Colonic mucosa (tissue), 4 donors: ENCODE measurements around the gene DNASE1L1. TPM values are rescaled to one million over a fixed set of nuclear protein-coding genes. Genes with fewer than 3 reads are reported as not detected.

Experiments
- DNase-seq: peaks from one replicate; pipeline ENCODE4 v3.0.0-alpha.2; 2020
- H3K27ac ChIP-seq: fragments of 200-600 bp; one replicate; pipeline ENCODE4 v1.8.0; 2021
- H3K27me3 ChIP-seq: fragments of 200-600 bp; one replicate; pipeline ENCODE4 v1.8.0; 2021
- H3K36me3 ChIP-seq: fragments of 200-600 bp; one replicate; pipeline ENCODE4 v1.8.0; 2021
- H3K4me1 ChIP-seq: fragments of 200-600 bp; one replicate; pipeline ENCODE4 v1.8.0; 2021; ENCODE audit warnings: mild to moderate bottlenecking
- H3K4me3 ChIP-seq: fragments of 200-600 bp; one replicate; pipeline ENCODE4 v1.8.0; 2021
- H3K9ac ChIP-seq, 2 donors: one replicate each; pipeline ENCODE4 v1.7.0; 2013; ENCODE audit warnings: control low read depth in 2 of 2, low read depth in 2 of 2, low read length in 2 of 2
- H3K9me3 ChIP-seq: fragments of 200-600 bp; one replicate; pipeline ENCODE4 v1.8.0; 2021
- CTCF ChIP-seq: fragments of 200-600 bp; IDR thresholded peaks from one replicate; pipeline ENCODE4 v1.8.0; 2022; ENCODE audit warnings: antibody characterized with exemption, mild to moderate bottlenecking
- intact Hi-C: fragments of 100-400 bp; cut with DNase I; formaldehyde crosslinking; loops from one replicate; pipeline ENCODE4 v1.14.1; 2022
- total RNA-seq, 2 donors: library from RNA; stranded (reverse); fragmentation: NEBNext Ultra II Directional in 1 of 2; extraction: Animal tissue kit (Norgen Biotek cat#: 25700) in 1 of 2; gene quantifications; one replicate each; pipeline ENCODE4 v1.2.1, GENCODE V29; 2021
- donor health status: healthy.
- donor health status: DM: no; HTN: no; CAD: no.
- donor health status: DM: no; HTN: no; CAD: no.

Gene DNASE1L1
- total RNA-seq = 10 to 100 TPM; 19.1 to 29.2 TPM

DNA sequence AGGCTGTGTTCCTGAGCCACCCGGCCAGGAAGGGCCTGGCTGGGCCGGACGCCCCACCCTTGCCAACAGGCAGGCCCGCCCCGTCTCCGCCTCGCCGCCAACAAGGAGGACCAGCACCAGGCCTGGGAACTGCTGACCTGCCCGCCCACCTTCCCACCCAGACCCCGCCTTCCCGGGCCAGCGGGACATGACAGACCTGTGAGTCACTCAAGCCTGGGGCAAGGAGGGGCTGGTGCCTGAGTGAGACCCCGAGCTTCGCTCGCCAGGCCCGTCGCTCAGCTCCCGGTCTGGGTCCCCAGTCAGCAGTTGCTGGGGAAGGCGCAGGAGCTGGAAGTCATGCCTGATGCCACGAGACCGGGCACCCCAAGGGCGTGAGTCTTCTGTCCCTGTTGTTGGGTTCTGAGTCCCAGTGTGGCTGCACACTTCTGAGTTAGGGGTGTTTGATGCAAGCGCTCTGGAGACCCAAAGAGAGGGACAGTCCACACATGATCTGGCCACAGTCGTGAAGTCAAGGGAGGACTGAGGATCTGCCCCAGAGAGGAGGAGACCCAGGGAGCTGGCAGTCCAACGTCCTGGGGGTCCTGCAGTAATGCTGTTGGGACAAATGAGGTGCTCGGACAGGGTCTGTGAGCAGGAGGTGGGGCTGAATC is at the start of gene DNASE1L1:
Gene DNASE1L1 (minus strand): TSS at position 33 of the 650 bp plus-strand sequence. CDS start 3,686 bp downstream, outside the sequence.
- Histone ChIP-seq H3K9me3 (no peaks in the 10 kb centered on the region), H3K36me3 (no peaks in the 10 kb centered on the region), H3K4me1 (no peaks in the 10 kb centered on the region), H3K4me3 (peak within 1 kb of the TSS; percentile 16), H3K27me3 (no peaks in the 10 kb centered on the region), H3K9ac (peak within 1 kb of the TSS; percentile 30 to 72), H3K27ac (peak within 1 kb of the TSS; percentile 71)
- TF ChIP-seq CTCF = no peak
- intact Hi-C loops = no loop called here
- DNase-seq = peak; percentile 91

GRCh38 chrX:154458116-154458953 is 49.3 kb upstream of the DNASE1L1 start, which contains the start of gene PLXNA3:
TSS of gene PLXNA3 (plus strand) at chrX:154458281. CDS start at chrX:154460184, 1,903 bp downstream.
- Histone ChIP-seq H3K4me3 (peak within 1 kb of the TSS; percentile 66), H3K9ac (peak within 1 kb of the TSS; percentile 60 to 79), H3K27ac (peak within 1 kb of the TSS; percentile 55), H3K36me3 (no peaks in the 10 kb centered on the region), H3K9me3 (no peaks in the 10 kb centered on the region), H3K4me1 (no peaks in the 10 kb centered on the region), H3K27me3 (peaks cover 6% of the 10 kb centered on the region)
- no peak for TF ChIP-seq CTCF
- intact Hi-C loops = no loop called here
- DNase-seq = no peak

DNA sequence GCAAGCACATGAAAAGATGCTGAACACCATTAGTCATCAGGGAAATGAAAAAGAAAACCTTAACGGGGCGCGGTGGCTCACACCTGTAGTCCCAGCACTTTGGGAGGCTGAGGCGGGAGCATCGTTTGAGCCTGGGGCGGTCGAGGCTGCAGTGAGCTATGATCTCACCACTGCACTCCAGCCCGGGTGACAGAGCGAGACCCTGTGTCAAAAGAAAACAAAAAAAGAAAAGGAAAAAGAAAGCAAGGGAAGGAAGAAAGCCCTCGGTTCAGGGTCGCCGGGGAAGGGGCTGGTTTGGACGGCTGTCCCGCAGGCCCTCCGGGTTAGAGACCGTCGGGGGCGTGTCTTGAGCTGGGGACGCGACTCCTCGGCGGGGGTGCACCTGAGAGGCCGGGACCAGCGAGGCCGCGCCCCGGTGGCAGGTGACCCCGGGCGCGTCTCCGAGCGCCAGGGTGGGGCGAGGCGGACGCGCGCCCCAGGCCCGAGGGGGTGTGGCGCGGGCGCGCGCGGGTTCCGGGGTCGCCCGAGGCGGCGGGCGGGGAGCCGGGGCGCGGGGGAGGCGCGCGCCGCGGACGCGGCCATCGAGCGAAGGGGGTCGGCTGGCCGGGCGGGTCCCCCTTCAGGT is 48.5 kb upstream of the DNASE1L1 start:
- Histone ChIP-seq H3K9me3 (no peaks in the 10 kb centered on the region), H3K9ac (peak overlapping the region in 1 of 2 donors; percentile 43), H3K36me3 (no peaks in the 10 kb centered on the region), H3K4me3 (peak overlapping the region; percentile 38), H3K4me1 (no peaks in the 10 kb centered on the region), H3K27me3 (peaks cover 6% of the 10 kb centered on the region), H3K27ac (no peak overlapping the region)
- peak; percentile 45 for DNase-seq
- TF ChIP-seq CTCF = no peak
- intact Hi-C loops = no loop called here

GRCh38 chrX:154452823-154453222 is 43.8 kb upstream of the DNASE1L1 start:
- Histone ChIP-seq H3K9ac (no peak overlapping the region), H3K9me3 (no peaks in the 10 kb centered on the region), H3K27me3 (peaks cover 6% of the 10 kb centered on the region), H3K4me1 (no peaks in the 10 kb centered on the region), H3K36me3 (peaks cover 9% of the 10 kb centered on the region), H3K4me3 (no peak overlapping the region), H3K27ac (no peak overlapping the region)
- DNase-seq = no peak
- no peak for TF ChIP-seq CTCF
- intact Hi-C loops = no loop called here

GRCh38 chrX:154450312-154450711 is 41.3 kb upstream of the DNASE1L1 start:
- peaks cover 9% of the 10 kb centered on the region for H3K36me3 ChIP-seq
- H3K9ac ChIP-seq = no peak overlapping the region
- no peaks in the 10 kb centered on the region for H3K9me3 ChIP-seq
- intact Hi-C loops = no loop called here
- no peaks in the 10 kb centered on the region for H3K4me1 ChIP-seq
- H3K27ac ChIP-seq = no peak overlapping the region
- no peak overlapping the region for H3K4me3 ChIP-seq
- TF ChIP-seq CTCF = no peak
- no peaks in the 10 kb centered on the region for H3K27me3 ChIP-seq
- DNase-seq = no peak
